SK-N-SH treated with all-trans-retinoic acid at 6 μM for 48 hours (cell line): ENCODE measurements around the gene TIGD6.

ENCODE experiments used
- ATAC-seq: fragments of 200-7000 bp; cut with Tn5 transposase; 3 replicates; pipeline ENCODE4 v1.9.1; 2020; ENCODE audit warnings: mild to moderate bottlenecking, moderate library complexity
- ARNTL ChIP-seq: fragments of 450-650 bp; formaldehyde crosslinking; IDR thresholded peaks from 2 replicates; pipeline ENCODE4 v1.5.0; 2020; ENCODE audit warnings: low read depth, mild to moderate bottlenecking, moderate library complexity, borderline replicate concordance
- CREB5 ChIP-seq: fragments of 250-450 bp; sonication (Bioruptor Pico); IDR thresholded peaks from 2 replicates; pipeline ENCODE4 v1.5.1; 2020; ENCODE audit warnings: low read depth, mild to moderate bottlenecking, moderate library complexity
- CSDC2 ChIP-seq: fragments of 250-450 bp; sonication (Bioruptor Pico); IDR thresholded peaks from 2 replicates; pipeline ENCODE4 v1.5.0; 2020; ENCODE audit warnings: mild to moderate bottlenecking, moderate library complexity
- GLIS3 ChIP-seq: fragments of 250-450 bp; sonication (Bioruptor Pico); IDR thresholded peaks from 2 replicates; pipeline ENCODE4 v1.5.0; 2020; ENCODE audit warnings: mild to moderate bottlenecking, moderate library complexity
- ISL1 ChIP-seq: fragments of 250-450 bp; sonication (Bioruptor Pico); IDR thresholded peaks from 2 replicates; pipeline ENCODE4 v2.1.2; 2022; ENCODE audit warnings: mild to moderate bottlenecking, moderate library complexity
- OSR1 ChIP-seq: fragments of 250-450 bp; sonication (Bioruptor Pico); IDR thresholded peaks from 2 replicates; pipeline ENCODE4 v1.8.0; 2022; ENCODE audit warnings: moderate library complexity, mild to moderate bottlenecking, inconsistent platforms
- POU6F1 ChIP-seq: fragments of 250-450 bp; sonication (Bioruptor Pico); IDR thresholded peaks from 2 replicates; pipeline ENCODE4 v1.8.0; 2021; ENCODE audit warnings: low read depth, mild to moderate bottlenecking, moderate library complexity, borderline replicate concordance
- PPARA ChIP-seq: fragments of 250-450 bp; sonication (Bioruptor Pico); IDR thresholded peaks from 2 replicates; pipeline ENCODE4 v1.5.0; 2020; ENCODE audit warnings: mild to moderate bottlenecking, borderline replicate concordance
- RARB ChIP-seq: fragments of 250-450 bp; sonication (Bioruptor Pico); IDR thresholded peaks from 2 replicates; pipeline ENCODE4 v1.8.0; 2021; ENCODE audit warnings: mild to moderate bottlenecking, moderate library complexity
- SNAI2 ChIP-seq: fragments of 250-450 bp; sonication (Bioruptor Pico); IDR thresholded peaks from 2 replicates; pipeline ENCODE4 v1.5.0; 2020; ENCODE audit warnings: mild to moderate bottlenecking, moderate library complexity
- TCF4 ChIP-seq: fragments of 250-450 bp; sonication (Bioruptor Pico); IDR thresholded peaks from 2 replicates; pipeline ENCODE4 v1.8.0; 2021; ENCODE audit warnings: mild to moderate bottlenecking, moderate library complexity, borderline replicate concordance
- TOX ChIP-seq: fragments of 250-450 bp; sonication (Bioruptor Pico); IDR thresholded peaks from 2 replicates; pipeline ENCODE4 v1.8.0; 2021; ENCODE audit warnings: mild to moderate bottlenecking, moderate library complexity, borderline replicate concordance
- TSHZ2 ChIP-seq: fragments of 250-450 bp; sonication (Bioruptor Pico); IDR thresholded peaks from 2 replicates; pipeline ENCODE4 v1.5.0; 2020; ENCODE audit warnings: mild to moderate bottlenecking, moderate library complexity
- ZC3H10 ChIP-seq: fragments of 250-450 bp; sonication (Bioruptor Pico); IDR thresholded peaks from 2 replicates; pipeline ENCODE4 v1.5.1; 2021; ENCODE audit warnings: mild to moderate bottlenecking, moderate library complexity
- ZFP3 ChIP-seq: fragments of 250-450 bp; sonication (Bioruptor Pico); IDR thresholded peaks from 2 replicates; pipeline ENCODE4 v1.5.0; 2020; ENCODE audit warnings: mild to moderate bottlenecking, moderate library complexity
- ZFP30 ChIP-seq: fragments of 450-650 bp; formaldehyde crosslinking; IDR thresholded peaks from 2 replicates; pipeline ENCODE4 v1.5.0; 2022; ENCODE audit warnings: mild to moderate bottlenecking, moderate library complexity
- ZNF565 ChIP-seq: fragments of 450-650 bp; formaldehyde crosslinking; conservative IDR thresholded peaks from 2 replicates; pipeline ENCODE4 v1.5.0; 2020; ENCODE audit warnings: low read depth, mild to moderate bottlenecking, moderate library complexity
- ZNF70 ChIP-seq: fragments of 450-650 bp; formaldehyde crosslinking; IDR thresholded peaks from 2 replicates; pipeline ENCODE4 v1.5.0; 2020; ENCODE audit warnings: mild to moderate bottlenecking, moderate library complexity
- ZNF8 ChIP-seq: fragments of 450-650 bp; formaldehyde crosslinking; IDR thresholded peaks from 2 replicates; pipeline ENCODE4 v1.5.0; 2020; ENCODE audit warnings: mild to moderate bottlenecking, moderate library complexity
- TF ChIP-seq, protein P1 (sequence below): fragments of 250-450 bp; sonication (Bioruptor Pico); IDR thresholded peaks from 2 replicates; pipeline ENCODE4 v1.5.1; 2021; ENCODE audit warnings: mild to moderate bottlenecking, moderate library complexity
- TF ChIP-seq, protein P2 (sequence below): fragments of 250-450 bp; sonication (Bioruptor Pico); IDR thresholded peaks from 2 replicates; pipeline ENCODE4 v1.8.0; 2020; ENCODE audit warnings: mild to moderate bottlenecking, moderate library complexity, borderline replicate concordance

The TIGD6 gene

GRCh38 chr5:150036513-150036912 is 36.1 kb upstream of the TIGD6 start:
- peak; percentile 100 for ATAC-seq
- TF ChIP-seq ZFP3 (0 out of 2 replicates have a peak, but pooled peaks have one; percentile 26), TSHZ2 (CRISPR knock-in tag) (no peak), OSR1 (CRISPR knock-in tag) (no peak)
- TF ChIP-seq, protein P1, sequence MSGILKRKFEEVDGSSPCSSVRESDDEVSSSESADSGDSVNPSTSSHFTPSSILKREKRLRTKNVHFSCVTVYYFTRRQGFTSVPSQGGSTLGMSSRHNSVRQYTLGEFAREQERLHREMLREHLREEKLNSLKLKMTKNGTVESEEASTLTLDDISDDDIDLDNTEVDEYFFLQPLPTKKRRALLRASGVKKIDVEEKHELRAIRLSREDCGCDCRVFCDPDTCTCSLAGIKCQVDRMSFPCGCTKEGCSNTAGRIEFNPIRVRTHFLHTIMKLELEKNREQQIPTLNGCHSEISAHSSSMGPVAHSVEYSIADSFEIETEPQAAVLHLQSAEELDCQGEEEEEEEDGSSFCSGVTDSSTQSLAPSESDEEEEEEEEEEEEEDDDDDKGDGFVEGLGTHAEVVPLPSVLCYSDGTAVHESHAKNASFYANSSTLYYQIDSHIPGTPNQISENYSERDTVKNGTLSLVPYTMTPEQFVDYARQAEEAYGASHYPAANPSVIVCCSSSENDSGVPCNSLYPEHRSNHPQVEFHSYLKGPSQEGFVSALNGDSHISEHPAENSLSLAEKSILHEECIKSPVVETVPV: no peak

GRCh38 chr5:150035139-150035895 is 34.9 kb upstream of the TIGD6 start:
- ATAC-seq: no peak
- no peak for TF ChIP-seq SNAI2 (CRISPR knock-in tag)
- TF ChIP-seq TOX (CRISPR knock-in tag): no peak
- TF ChIP-seq PPARA: no peak
- TF ChIP-seq ISL1 (CRISPR knock-in tag): no peak
- TF ChIP-seq ZNF70: no peak
- TF ChIP-seq GLIS3 (CRISPR knock-in tag): no peak
- no peak for TF ChIP-seq ZFP3

DNA sequence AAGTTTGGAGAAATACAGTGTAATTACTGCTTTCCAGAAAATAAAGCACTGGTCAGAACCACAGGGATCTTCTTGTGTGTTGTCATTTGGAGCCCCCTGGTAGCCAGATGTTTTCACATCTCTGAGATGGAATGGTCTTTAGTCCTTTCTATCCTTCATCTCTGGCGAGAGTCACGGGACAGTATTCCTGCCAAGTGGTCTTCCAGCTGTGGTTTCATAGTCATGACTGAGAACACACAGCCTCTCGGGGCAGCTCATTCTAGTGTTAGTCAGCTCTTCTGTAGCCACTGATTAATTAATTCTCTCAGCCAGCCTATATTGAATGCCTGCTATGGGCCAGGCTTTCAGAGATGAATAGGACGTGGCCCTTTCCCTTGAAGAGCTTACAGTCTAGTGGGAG is 34.2 kb upstream of the TIGD6 start:
- no peak for ATAC-seq
- TF ChIP-seq OSR1 (CRISPR knock-in tag) (no peak), CSDC2 (CRISPR knock-in tag) (no peak), ZC3H10 (CRISPR knock-in tag) (no peak), ARNTL (CRISPR knock-in tag) (no peak), ZNF8 (CRISPR knock-in tag) (no peak), ZFP30 (CRISPR knock-in tag) (no peak), TCF4 (no peak), PPARA (no peak), POU6F1 (no peak), ZNF565 (no peak), RARB (CRISPR knock-in tag) (no peak), TOX (CRISPR knock-in tag) (no peak), CREB5 (CRISPR knock-in tag) (no peak), TSHZ2 (CRISPR knock-in tag) (no peak), SNAI2 (CRISPR knock-in tag) (no peak)
- TF ChIP-seq, protein P1: no peak
- TF ChIP-seq, protein P2, sequence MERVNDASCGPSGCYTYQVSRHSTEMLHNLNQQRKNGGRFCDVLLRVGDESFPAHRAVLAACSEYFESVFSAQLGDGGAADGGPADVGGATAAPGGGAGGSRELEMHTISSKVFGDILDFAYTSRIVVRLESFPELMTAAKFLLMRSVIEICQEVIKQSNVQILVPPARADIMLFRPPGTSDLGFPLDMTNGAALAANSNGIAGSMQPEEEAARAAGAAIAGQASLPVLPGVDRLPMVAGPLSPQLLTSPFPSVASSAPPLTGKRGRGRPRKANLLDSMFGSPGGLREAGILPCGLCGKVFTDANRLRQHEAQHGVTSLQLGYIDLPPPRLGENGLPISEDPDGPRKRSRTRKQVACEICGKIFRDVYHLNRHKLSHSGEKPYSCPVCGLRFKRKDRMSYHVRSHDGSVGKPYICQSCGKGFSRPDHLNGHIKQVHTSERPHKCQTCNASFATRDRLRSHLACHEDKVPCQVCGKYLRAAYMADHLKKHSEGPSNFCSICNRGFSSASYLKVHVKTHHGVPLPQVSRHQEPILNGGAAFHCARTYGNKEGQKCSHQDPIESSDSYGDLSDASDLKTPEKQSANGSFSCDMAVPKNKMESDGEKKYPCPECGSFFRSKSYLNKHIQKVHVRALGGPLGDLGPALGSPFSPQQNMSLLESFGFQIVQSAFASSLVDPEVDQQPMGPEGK: no peak
- TF ChIP-seq, all 23 proteins: peak for 0
